Left ventricle myocardium inferior (tissue), 1 donor: Measurements from ENCODE around the gene EZR. TPM values are rescaled to one million over a fixed set of nuclear protein-coding genes. Genes with fewer than 3 reads are reported as not detected.

Experiments used
- DNase-seq: peaks from one replicate; pipeline ENCODE4 v3.0.0-alpha.2; 2020
- H3K27ac ChIP-seq: fragments of 200-600 bp; replicated peaks from 2 replicates; pipeline ENCODE4 v1.8.0; 2021
- H3K27me3 ChIP-seq: fragments of 200-600 bp; 2 replicates; pipeline ENCODE4 v1.8.0; 2021; ENCODE audit warnings: low read depth
- H3K36me3 ChIP-seq: fragments of 200-600 bp; 2 replicates; pipeline ENCODE4 v1.8.0; 2021
- H3K4me1 ChIP-seq: fragments of 200-600 bp; 2 replicates; pipeline ENCODE4 v1.8.0; 2021
- H3K4me3 ChIP-seq: fragments of 200-600 bp; 2 replicates; pipeline ENCODE4 v1.8.0; 2021; ENCODE audit warnings: mild to moderate bottlenecking, moderate library complexity
- H3K9me3 ChIP-seq: fragments of 200-600 bp; replicated peaks from 2 replicates; pipeline ENCODE4 v1.8.0; 2021
- CTCF ChIP-seq: fragments of 200-600 bp; IDR thresholded peaks from 2 replicates; pipeline ENCODE4 v1.8.0; 2021; ENCODE audit warnings: antibody characterized with exemption, mild to moderate bottlenecking, borderline replicate concordance
- intact Hi-C: fragments of 100-400 bp; cut with micrococcal nuclease; formaldehyde crosslinking; loops from one replicate; pipeline ENCODE4 v1.11.0; 2022
- total RNA-seq: library from RNA; stranded (reverse); fragmentation: NEBNext Ultra II Directional; extraction: Animal tissue kit (Norgen Biotek cat#: 25700); gene quantifications from one replicate; pipeline ENCODE4 v1.2.1, GENCODE V29; 2021
- donor health status: DM: no; HTN: yes; CAD: no; lungs with severe emphysema.

EZR gene
- total RNA-seq, 1 donor from 2014 or later: 242 TPM

- no peak for DNase-seq
- no peak for TF ChIP-seq CTCF
- Histone ChIP-seq H3K9me3 (no peaks in the 10 kb centered on the region), H3K4me3 (no peak overlapping the region), H3K36me3 (no peaks in the 10 kb centered on the region), H3K27me3 (no peaks in the 10 kb centered on the region), H3K4me1 (no peaks in the 10 kb centered on the region), H3K27ac (no peak overlapping the region)
- intact Hi-C loops: loop anchor here (10.0 kb wide), 1 partner anchor 157 kb away; no protein-coding TSS in a partner anchor
These were observed 42.7 kb upstream of the EZR start for GRCh38 chr6:158861686-158862381.

GRCh38 chr6:158860279-158860865 lies 41.2 kb upstream of the EZR start:
- intact Hi-C loops: loop anchor here (10.0 kb wide), 1 partner anchor 156 kb away; no protein-coding TSS in a partner anchor
- TF ChIP-seq CTCF: no peak

GRCh38 chr6:158856261-158856660 lies 37.1 kb upstream of the EZR start:
- DNase-seq: no peak
- H3K27me3 ChIP-seq: no peaks in the 10 kb centered on the region
- TF ChIP-seq CTCF: no peak
- H3K36me3 ChIP-seq: no peaks in the 10 kb centered on the region
- H3K4me1 ChIP-seq: peaks cover 16% of the 10 kb centered on the region
- H3K27ac ChIP-seq: peak overlapping the region; percentile 60
- intact Hi-C loops: no loop called here
- no peaks in the 10 kb centered on the region for H3K9me3 ChIP-seq
- no peak overlapping the region for H3K4me3 ChIP-seq

More at GRCh38 chr6:158860279-158860865, 41.2 kb upstream of the EZR start:
- no peak for DNase-seq
- Histone ChIP-seq H3K4me3 (no peak overlapping the region), H3K27ac (no peak overlapping the region), H3K36me3 (no peaks in the 10 kb centered on the region), H3K4me1 (peaks cover 9% of the 10 kb centered on the region), H3K27me3 (no peaks in the 10 kb centered on the region), H3K9me3 (no peaks in the 10 kb centered on the region)

- Histone ChIP-seq H3K36me3 (no peaks in the 10 kb centered on the region), H3K27me3 (no peaks in the 10 kb centered on the region), H3K27ac (no peak overlapping the region), H3K4me1 (peaks cover 29% of the 10 kb centered on the region), H3K9me3 (no peaks in the 10 kb centered on the region), H3K4me3 (no peak overlapping the region)
- intact Hi-C loops: no loop called here
- TF ChIP-seq CTCF: no peak
- no peak for DNase-seq
These were observed 35.3 kb upstream of the EZR start for GRCh38 chr6:158854214-158855101.

- no peak for DNase-seq
- H3K27ac ChIP-seq: no peak overlapping the region
- no peaks in the 10 kb centered on the region for H3K36me3 ChIP-seq
- intact Hi-C loops: no loop called here
- H3K9me3 ChIP-seq: no peaks in the 10 kb centered on the region
- H3K27me3 ChIP-seq: no peaks in the 10 kb centered on the region
- no peak overlapping the region for H3K4me3 ChIP-seq
- peaks cover 29% of the 10 kb centered on the region for H3K4me1 ChIP-seq
- no peak for TF ChIP-seq CTCF
These were observed 34.7 kb upstream of the EZR start for GRCh38 chr6:158853880-158854213.
